ENCODE measurements around the gene SLC26A1.

DNA sequence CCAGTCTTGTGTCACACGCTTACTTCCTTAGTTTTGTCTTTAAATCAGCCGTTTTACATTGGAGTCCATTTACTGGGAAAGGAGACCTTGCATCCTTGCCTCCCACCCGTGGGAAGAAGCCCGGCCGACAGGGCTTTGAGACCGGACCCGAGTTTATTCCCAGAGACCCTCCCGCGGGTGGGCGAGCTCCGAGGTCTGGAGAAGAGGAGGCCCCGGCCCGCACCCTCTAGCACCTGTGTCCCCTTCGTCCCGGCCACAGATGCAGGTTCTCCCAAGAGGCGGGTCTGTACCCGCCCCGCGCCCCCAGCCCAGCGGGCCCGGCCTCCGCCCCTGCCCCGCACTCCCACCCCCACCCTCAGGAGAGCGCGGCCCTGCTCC is 3.8 kb upstream of the SLC26A1 start:
- TF ChIP-seq POLR2A (IDR thresholded peaks at IDR 0.05) (no peak), CTCF (IDR thresholded peaks at IDR 0.05) (no peak)
